ENCODE results near the gene ATP11A.

The ATP11A gene

GRCh38 chr13:112897956-112898620 lies 208.2 kb downstream of the ATP11A start:
- DNase-seq = no peak

DNA sequence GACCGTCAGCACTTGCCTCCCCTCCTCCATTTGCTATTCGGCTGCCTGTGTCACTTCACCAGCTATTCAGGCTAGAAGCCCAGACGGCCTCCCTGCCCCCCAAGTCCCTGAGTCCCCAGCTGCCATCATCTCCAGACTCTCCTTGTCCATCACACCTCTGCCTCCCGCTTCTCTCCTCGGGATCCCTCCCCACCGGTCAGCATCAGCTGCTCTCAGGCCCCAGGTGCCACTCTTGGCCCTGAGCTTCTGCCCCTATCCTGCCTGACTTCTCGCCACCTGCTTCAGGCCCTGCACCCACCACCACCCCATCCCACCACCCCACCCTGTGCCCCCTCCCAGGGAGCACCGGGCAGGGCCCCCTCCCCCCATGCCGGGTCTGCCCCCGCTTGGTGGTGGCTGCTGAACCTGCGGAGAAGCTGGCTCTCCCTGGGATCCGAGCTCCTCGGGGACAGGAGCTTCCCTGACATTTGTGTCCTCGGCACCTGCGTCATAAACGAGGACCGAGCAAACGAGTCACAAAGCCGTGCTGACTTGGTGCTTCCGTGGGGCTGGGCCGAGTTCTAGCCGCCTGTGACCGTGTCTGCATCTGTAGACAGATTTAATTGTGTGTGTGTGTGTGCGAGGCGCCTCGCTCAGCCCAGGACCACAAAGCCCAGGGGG lies 208.9 kb downstream of the ATP11A start:
- no peak for DNase-seq

DNA sequence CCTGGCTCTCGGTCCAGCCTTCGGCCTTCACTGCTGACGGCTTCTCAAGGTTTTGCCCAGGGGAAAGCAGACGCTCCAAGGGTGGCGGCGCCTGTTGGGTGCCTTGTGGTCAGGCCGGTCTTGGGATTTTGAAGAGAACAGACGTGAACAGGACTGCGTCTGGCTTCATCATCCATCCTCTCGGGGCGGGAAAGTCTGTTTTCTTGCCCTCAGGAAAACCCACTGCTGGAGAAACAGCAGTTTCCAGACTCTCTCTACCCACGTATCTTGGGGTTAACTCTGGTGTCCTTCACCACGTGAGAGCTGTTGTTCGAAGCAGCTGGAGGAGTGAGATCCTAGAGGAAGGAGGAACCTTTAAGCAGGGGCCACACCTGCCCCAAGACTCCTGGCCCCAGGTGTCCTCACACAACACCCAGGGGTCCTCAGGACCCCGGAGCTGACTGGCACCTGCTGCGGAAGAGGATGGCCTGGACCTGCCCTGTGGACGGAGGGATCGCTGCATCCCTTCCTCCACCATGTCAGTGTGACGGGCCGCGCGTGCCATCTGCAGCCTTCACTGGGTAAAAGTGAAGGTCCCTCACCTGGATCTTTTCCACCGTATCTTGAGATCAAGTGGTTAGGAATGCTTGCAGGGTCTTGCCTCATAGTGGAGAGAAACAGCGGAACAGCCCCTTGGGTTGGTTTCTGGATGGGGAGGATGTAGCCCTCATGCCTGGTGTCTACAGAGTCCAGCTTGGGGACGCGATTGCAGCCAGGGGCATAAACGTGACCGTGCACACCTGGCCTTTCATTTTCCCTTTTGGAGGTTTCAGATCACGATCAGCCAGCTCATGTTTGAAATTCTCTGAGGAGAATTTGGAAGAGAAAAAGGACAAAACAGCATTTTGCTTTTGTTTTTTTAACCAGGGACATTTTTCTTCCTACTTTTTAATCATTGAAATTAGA lies 209.7 kb downstream of the ATP11A start:
- DNase-seq = no peak

DNA sequence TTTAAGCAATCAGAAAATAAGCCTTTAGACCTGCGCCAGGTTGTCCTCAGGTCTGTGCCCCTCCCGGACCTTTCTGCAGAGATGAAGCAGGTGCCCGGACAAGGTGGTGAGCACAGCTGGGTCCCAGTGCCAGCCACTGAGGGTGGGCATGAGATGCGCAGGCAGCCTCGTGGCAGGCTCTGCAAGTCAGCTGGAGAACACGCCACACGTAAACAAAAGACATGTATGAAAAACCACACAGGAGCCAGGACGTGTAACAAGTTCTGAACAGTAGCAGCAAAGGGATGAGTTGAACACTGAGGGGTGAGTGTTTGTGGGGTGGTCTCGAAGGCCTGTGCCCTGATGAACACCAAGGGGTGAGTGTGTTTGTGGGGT lies 210.4 kb downstream of the ATP11A start:
- DNase-seq = no peak

DNA sequence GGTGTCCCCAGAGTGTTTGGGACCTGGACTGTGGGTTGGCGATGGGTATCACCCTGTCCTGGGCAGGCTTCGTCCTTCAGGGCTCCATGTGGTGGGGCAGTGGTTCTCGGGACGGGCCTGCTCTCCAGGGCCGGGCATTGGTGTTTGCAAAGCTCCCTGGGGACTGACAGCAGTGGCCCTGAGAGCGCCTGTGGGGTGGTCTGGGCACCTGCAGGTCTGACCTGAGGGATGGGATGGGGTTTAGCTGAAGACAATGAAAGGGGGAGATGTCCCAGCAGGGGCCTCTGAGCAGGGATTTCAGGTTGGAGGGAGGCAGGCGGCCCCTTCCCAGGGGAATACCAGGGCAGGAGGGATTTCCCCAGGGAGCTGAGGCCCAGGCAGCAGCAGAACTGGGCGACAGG lies 210.9 kb downstream of the ATP11A start:
- no peak for DNase-seq

DNA sequence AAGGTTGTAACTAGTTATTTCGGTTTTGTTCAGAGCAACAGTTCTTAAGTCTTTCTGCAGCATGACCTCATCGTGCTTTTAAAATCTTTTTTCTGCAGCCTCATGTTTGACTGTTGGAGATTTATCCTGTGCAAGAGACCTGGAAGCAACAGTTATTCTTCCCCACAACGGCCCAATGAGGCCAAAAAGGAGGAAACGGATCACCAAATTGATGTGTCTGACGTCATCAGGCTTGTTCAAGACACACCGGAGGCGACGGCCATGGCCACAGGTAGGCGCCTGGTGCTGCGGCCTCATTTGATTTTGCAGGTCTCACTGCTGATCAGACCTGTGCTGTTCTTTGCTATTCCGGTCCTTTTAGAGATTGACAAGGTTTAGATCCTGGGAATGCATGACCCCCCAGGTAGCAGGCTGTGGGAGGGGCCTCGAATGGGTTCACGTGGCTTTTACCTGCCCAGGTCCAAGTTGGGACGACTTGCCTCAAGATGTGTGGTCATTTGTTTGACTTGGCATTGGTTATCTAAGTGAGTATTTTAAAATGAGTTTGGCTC lies 212.3 kb downstream of the ATP11A start:
- DNase-seq = no peak

GRCh38 chr13:112902669-112903068 lies 212.8 kb downstream of the ATP11A start:
- DNase-seq = no peak

DNA sequence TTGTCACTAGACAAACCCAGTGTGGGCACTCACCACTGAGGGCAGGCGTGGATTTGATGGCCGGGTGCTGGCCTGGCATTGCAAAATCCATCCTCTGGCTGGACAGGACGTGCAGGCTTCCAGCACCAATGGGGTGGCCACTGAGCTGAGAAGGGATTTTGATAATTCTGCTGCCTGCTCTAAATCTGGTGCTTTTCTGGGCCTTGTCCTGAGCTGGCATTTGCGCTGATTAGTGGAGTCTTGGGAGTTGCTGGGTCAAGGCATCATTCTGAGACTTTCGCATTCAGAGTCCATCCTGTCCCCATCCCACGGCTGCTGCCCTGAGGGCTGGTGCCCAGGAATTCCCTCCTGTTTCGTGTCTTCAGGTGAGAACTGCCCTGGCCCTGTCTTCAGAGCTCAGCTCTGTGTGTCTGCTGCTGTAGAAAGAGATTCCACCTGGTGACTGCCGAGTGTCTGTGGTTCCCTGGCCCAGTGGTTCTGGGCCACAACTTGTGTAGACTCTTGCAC lies 213.3 kb downstream of the ATP11A start:
- no peak for DNase-seq

- no peak for DNase-seq
Measured at GRCh38 chr13:112903606-112904195, 213.9 kb downstream of the ATP11A start.

GRCh38 chr13:112904436-112904960 lies 214.7 kb downstream of the ATP11A start:
- no peak for DNase-seq

DNA sequence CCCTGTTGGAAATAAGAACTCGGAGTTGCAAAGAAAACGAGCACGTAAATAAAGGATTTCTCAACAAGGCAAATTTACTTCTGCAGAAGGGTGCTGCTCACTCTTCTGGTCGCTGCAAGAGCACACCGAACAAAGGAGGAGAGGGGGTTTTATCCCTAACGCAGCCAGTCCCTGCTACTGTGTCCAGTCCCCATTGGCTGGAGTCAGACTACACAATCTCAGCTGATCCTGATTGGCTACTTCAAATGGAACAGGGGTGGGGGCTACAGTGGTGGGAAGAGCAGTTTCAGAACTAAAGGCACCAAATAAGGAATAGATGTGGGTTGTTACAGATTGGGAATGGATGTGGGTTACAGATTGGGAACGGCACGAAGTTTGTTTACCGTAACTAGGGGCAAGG lies 215.2 kb downstream of the ATP11A start:
- no peak for DNase-seq

- DNase-seq = no peak
Measured at GRCh38 chr13:112905619-112905989, 215.8 kb downstream of the ATP11A start.

- no peak for DNase-seq
Measured at GRCh38 chr13:112905990-112906641, 216.3 kb downstream of the ATP11A start.

GRCh38 chr13:112907286-112907685 lies 217.4 kb downstream of the ATP11A start:
- no peak for DNase-seq

GRCh38 chr13:112907871-112908331 lies 218.1 kb downstream of the ATP11A start:
- no peak for DNase-seq

DNA sequence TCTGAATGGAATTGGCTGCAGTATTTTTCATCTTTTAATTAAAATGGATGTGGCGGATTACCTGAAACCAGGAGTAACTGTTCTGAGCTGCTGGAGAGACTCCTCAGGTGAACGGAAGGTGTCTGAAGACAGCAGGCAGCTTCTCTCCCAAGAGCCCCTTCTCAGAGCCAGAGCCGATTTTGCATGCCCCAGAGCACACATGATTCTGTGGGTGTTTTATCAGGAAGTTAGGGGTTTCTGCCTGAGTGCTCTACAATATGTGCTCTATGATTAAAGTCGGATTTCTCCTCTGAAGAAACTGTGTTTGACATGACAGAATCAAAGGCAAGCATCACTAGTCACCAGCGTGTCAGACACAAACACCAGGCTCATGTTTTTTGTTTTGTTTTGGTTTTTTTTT lies 218.5 kb downstream of the ATP11A start:
- DNase-seq = no peak

DNA sequence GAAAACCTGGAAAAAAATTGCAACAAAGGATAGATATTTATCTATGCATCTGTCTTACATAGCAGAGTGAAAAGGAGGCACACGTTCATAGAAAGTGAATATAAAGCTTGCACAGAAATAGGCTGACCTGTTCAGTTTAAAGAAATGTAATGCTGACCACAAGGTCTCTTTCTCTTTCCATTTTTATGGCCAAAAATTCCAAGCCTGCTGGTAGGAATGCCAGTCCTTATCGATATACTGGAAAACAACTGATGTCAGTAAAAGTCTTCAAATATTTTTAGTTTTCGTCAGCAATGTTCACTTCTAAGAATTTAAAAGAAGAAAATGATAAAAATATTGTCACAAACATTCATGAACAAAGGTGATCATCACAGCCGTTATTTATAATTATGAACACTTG lies 220.2 kb downstream of the ATP11A start:
- DNase-seq = no peak

DNA sequence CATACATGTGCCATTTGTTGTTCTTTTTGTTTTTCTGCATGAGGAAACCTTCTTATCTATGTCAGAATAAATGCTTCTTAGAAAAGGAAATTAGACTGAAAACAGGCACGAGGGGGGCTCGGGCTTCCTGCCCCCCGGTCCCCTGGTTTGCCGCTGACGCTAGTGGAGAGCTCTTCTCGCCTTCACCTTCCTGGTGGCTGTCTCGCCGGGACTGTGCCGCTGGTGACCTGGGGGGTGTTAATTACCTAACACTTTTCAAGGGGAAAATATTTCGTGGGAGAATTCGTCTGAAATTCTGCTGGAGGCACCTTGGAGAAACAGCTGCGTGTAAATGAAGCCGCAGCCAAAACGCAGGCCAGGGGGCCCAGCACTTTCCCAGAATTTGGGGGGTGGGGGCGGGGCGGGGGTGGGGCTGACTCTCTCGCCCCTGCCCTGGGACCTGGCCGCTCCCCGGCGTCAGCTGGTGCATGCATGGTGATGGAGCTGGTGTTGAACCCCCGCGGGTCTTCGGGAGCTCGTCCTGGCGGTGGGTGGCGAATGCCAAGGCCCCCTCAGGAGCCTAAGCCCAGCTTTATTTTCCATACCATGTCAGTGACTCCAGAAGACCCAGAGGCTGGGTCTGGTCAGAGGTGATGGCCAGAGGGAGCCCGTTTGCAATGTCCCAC lies 220.9 kb downstream of the ATP11A start:
- no peak for DNase-seq

GRCh38 chr13:112911285-112911701 lies 221.5 kb downstream of the ATP11A start:
- DNase-seq = no peak

GRCh38 chr13:112911883-112912282 lies 222.0 kb downstream of the ATP11A start:
- no peak for DNase-seq

DNA sequence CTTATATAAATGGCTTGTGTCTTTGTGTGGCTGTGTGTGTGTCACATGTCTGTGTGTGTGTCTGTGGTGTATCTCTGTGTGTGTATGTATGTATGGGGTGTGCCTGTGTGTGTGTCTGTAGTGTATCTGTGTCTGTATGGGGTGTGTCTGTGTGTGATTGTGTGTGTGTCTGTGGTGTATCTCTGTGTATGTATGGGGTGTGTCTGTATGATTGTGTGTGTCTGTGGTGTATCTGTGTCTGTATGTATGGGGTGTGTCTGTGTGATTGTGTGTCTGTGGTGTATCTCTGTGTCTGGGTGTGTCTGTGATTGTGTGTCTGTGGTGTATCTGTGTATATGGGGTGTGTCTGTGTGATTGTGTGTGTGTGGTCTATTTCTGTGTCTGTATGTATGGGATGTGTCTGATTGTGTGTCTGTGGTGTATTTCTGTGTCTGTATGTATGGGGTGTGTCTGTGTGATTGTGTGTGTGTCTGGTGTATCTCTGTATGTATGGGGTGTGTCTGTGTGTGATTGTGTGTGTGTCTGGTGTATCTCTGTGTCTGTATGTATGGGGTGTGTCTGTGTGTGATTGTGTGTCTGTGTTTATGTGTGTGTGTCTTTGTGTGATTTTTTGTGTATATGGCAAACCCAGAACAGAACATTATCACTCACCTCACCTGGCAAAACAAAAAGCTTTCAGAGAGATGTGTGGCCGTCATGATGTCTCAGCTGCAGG lies 223.0 kb downstream of the ATP11A start:
- DNase-seq = no peak

All from activated CD4-positive, alpha-beta T cell treated with anti-CD3 and anti-CD28 coated beads, Interleukin-10, Interleukin-2, amounts not matched to agents 100 ng/mL and 50 ng/mL, durations not matched to agents 16 hours and 8 hours (primary cell).